ENCODE data around the gene ABCF2.

ABCF2 gene

DNA sequence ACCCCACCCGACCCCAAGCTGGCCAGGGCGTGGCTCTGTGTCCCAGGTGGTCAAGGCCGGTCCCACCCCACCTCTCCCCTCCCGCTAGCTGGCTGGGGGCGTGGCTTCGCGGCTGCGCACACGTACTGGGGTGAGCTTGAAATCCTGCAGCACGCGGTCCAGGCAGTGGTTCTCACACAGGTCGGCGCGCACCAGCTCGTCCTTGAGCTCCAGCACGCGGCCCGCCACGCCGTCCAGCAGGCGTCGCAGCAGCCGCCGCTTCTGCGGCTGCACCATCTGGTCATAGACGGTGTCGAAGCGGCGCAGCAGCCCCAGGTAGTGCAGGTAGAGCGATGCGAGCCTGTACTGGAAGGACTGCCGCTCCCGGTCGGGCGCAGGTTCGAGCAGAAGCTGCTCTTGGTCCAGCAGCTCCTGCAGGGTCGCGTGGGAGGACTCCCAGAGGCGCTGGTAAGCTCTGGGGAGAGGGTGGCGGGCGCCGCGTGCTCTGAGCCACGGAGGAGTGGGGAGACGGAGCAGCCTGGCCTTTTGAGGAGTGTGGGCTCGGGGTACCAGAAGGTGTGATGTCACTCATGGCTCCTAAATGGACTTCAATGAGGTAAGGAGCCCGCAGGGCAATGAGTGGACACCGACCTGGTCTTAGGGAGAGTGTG, 22.5 kb downstream of the ABCF2 start:
- H3K9me2 ChIP-seq (replicated peaks; ENCODE audit: insufficient read depth, low read length): no peaks in the 10 kb centered on the region
- no peaks in the 10 kb centered on the region for H3K79me2 ChIP-seq (ENCODE audit: low read length)
- peaks cover 80% of the 10 kb centered on the region for H3K27me3 ChIP-seq (replicated peaks; ENCODE audit: insufficient read depth, low read length)
- H3K9ac ChIP-seq (ENCODE audit: low read length): no peak overlapping the region
- H2AFZ ChIP-seq (ENCODE audit: low read length): no peak overlapping the region
- no peak overlapping the region for H3K27ac ChIP-seq (ENCODE audit: low read length)
- no peaks in the 10 kb centered on the region for H3K4me1 ChIP-seq (ENCODE audit: low read length)
- no peak overlapping the region for H3K4me2 ChIP-seq (ENCODE audit: low read depth, low read length)
- no peak overlapping the region for H3K4me3 ChIP-seq (ENCODE audit: low read length)
- DNase-seq: no peak
- H4K20me1 ChIP-seq (ENCODE audit: insufficient read depth, low read length): no peaks in the 10 kb centered on the region
- TF ChIP-seq EZH2phosphoT487 (IDR thresholded peaks at IDR 0.05; ENCODE audit: low read length) (no peak), EZH2 (optimal IDR thresholded peaks at IDR 0.05; ENCODE audit: low read depth, low read length) (peak; percentile 61)
- TF ChIP-seq, protein P1, sequence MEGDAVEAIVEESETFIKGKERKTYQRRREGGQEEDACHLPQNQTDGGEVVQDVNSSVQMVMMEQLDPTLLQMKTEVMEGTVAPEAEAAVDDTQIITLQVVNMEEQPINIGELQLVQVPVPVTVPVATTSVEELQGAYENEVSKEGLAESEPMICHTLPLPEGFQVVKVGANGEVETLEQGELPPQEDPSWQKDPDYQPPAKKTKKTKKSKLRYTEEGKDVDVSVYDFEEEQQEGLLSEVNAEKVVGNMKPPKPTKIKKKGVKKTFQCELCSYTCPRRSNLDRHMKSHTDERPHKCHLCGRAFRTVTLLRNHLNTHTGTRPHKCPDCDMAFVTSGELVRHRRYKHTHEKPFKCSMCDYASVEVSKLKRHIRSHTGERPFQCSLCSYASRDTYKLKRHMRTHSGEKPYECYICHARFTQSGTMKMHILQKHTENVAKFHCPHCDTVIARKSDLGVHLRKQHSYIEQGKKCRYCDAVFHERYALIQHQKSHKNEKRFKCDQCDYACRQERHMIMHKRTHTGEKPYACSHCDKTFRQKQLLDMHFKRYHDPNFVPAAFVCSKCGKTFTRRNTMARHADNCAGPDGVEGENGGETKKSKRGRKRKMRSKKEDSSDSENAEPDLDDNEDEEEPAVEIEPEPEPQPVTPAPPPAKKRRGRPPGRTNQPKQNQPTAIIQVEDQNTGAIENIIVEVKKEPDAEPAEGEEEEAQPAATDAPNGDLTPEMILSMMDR (IDR thresholded peaks at IDR 0.05; ENCODE audit: low read length): 0 out of 2 replicates have a peak, but pooled peaks have one; percentile 10
- H3K9me3 ChIP-seq (replicated peaks; ENCODE audit: insufficient read depth, low read length): no peaks in the 10 kb centered on the region
- no peaks in the 10 kb centered on the region for H3F3A ChIP-seq (ENCODE audit: insufficient read depth, low read length)
- H3K36me3 ChIP-seq (replicated peaks; ENCODE audit: insufficient read depth, low read length): no peaks in the 10 kb centered on the region

DNA sequence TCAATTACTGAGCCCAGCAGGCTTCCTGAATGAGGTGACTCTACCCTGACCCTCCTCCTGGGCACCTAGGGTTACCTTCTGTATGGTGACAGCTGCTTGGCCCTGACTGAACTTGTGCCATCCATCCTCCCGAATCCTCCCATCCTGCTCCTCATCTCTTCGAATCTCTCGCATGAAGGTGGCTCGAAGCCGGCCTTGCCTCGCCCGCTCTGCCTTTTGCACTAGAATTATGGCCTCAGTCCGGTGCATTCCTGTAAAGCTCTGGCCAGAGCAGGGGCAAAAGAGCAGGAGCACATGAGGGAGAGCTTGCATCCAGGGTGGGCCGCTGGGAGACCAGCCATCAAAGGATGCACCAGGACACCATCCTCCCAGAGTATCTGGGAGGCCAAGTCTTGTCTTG, 24.2 kb downstream of the ABCF2 start:
- Histone ChIP-seq H3K9ac (ENCODE audit: low read length) (no peak overlapping the region), H3K9me2 (replicated peaks; ENCODE audit: insufficient read depth, low read length) (no peaks in the 10 kb centered on the region), H3K4me1 (ENCODE audit: low read length) (no peaks in the 10 kb centered on the region), H2AFZ (ENCODE audit: low read length) (no peak overlapping the region), H3K36me3 (replicated peaks; ENCODE audit: insufficient read depth, low read length) (no peaks in the 10 kb centered on the region), H3K27ac (ENCODE audit: low read length) (no peak overlapping the region), H3K4me3 (ENCODE audit: low read length) (no peak overlapping the region), H3K4me2 (ENCODE audit: low read depth, low read length) (no peak overlapping the region), H4K20me1 (ENCODE audit: insufficient read depth, low read length) (no peaks in the 10 kb centered on the region), H3K79me2 (ENCODE audit: low read length) (no peaks in the 10 kb centered on the region), H3F3A (ENCODE audit: insufficient read depth, low read length) (no peaks in the 10 kb centered on the region), H3K9me3 (replicated peaks; ENCODE audit: insufficient read depth, low read length) (no peaks in the 10 kb centered on the region), H3K27me3 (replicated peaks; ENCODE audit: insufficient read depth, low read length) (peaks cover 97% of the 10 kb centered on the region)
- no peak for DNase-seq
- TF ChIP-seq EZH2 (optimal IDR thresholded peaks at IDR 0.05; ENCODE audit: low read depth, low read length) (no peak), EZH2phosphoT487 (IDR thresholded peaks at IDR 0.05; ENCODE audit: low read length) (no peak)
- TF ChIP-seq, protein P1 (IDR thresholded peaks at IDR 0.05; ENCODE audit: low read length): no peak

DNA sequence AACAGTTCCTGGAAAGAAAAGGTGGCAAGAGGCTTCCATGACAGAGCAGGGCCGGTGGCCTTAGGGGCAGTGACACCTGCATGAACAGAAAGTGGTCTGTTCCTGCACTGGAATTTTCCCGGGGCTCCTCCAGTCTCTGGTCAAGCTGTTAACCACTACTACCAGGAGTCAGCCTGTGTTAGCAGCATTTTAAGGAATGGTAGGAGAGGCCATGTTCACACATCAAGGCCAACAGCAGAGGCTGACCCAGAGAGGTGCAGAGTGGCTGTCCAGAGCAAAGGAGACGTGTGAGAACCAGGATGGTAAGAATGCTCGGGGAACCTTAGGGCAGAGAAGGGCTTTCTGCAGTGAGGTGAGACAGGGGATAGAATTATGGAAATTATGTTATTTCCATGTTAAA, 25.3 kb downstream of the ABCF2 start:
- Histone ChIP-seq H4K20me1 (ENCODE audit: insufficient read depth, low read length) (no peaks in the 10 kb centered on the region), H3K27ac (ENCODE audit: low read length) (no peak overlapping the region), H3K9me3 (replicated peaks; ENCODE audit: insufficient read depth, low read length) (no peaks in the 10 kb centered on the region), H3K9ac (ENCODE audit: low read length) (no peak overlapping the region), H3F3A (ENCODE audit: insufficient read depth, low read length) (no peaks in the 10 kb centered on the region), H3K36me3 (replicated peaks; ENCODE audit: insufficient read depth, low read length) (no peaks in the 10 kb centered on the region), H3K27me3 (replicated peaks; ENCODE audit: insufficient read depth, low read length) (peaks cover 100% of the 10 kb centered on the region), H3K4me1 (ENCODE audit: low read length) (no peaks in the 10 kb centered on the region), H3K4me2 (ENCODE audit: low read depth, low read length) (no peak overlapping the region), H2AFZ (ENCODE audit: low read length) (no peak overlapping the region), H3K4me3 (ENCODE audit: low read length) (no peak overlapping the region), H3K79me2 (ENCODE audit: low read length) (no peaks in the 10 kb centered on the region), H3K9me2 (replicated peaks; ENCODE audit: insufficient read depth, low read length) (no peaks in the 10 kb centered on the region)
- no peak for DNase-seq
- no peak for TF ChIP-seq EZH2phosphoT487 (IDR thresholded peaks at IDR 0.05; ENCODE audit: low read length)

DNA sequence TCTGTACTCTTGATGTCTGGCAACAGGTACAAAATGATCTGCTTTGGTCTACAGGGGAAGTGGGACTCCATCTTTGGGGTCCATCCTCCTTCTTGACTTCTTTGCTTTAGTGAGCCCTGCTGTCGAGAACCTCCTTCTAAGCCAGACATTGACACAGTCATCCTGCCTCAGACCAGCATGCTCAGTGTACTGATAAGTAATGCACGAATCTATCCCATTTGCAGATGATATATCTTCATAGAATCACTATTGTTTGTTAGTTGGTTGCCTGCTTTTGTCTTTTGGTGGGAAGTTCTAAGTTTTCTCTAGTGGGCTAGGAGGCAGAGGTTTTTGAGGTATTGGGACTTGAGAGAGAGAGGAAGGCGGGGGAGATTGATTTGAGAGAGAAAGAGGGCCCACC, 25.7 kb downstream of the ABCF2 start:
- Histone ChIP-seq H3K4me1 (ENCODE audit: low read length) (no peaks in the 10 kb centered on the region), H3K9ac (ENCODE audit: low read length) (no peak overlapping the region), H3K4me3 (ENCODE audit: low read length) (no peak overlapping the region), H3K79me2 (ENCODE audit: low read length) (no peaks in the 10 kb centered on the region), H3K36me3 (replicated peaks; ENCODE audit: insufficient read depth, low read length) (no peaks in the 10 kb centered on the region), H3F3A (ENCODE audit: insufficient read depth, low read length) (no peaks in the 10 kb centered on the region), H2AFZ (ENCODE audit: low read length) (no peak overlapping the region), H3K27ac (ENCODE audit: low read length) (no peak overlapping the region), H4K20me1 (ENCODE audit: insufficient read depth, low read length) (no peaks in the 10 kb centered on the region), H3K27me3 (replicated peaks; ENCODE audit: insufficient read depth, low read length) (peaks cover 100% of the 10 kb centered on the region), H3K9me3 (replicated peaks; ENCODE audit: insufficient read depth, low read length) (no peaks in the 10 kb centered on the region), H3K4me2 (ENCODE audit: low read depth, low read length) (no peak overlapping the region), H3K9me2 (replicated peaks; ENCODE audit: insufficient read depth, low read length) (no peaks in the 10 kb centered on the region)
- DNase-seq: no peak
- TF ChIP-seq, protein P1 (IDR thresholded peaks at IDR 0.05; ENCODE audit: low read length): no peak
- TF ChIP-seq EZH2phosphoT487 (IDR thresholded peaks at IDR 0.05; ENCODE audit: low read length) (no peak), EZH2 (optimal IDR thresholded peaks at IDR 0.05; ENCODE audit: low read depth, low read length) (no peak)
